HepG2 (cell line): Measurements from ENCODE around the gene DENND2A. TPM values are rescaled to one million over a fixed set of nuclear protein-coding genes. Genes with fewer than 3 reads are reported as not detected.

ENCODE experiments used
- ATAC-seq: fragments of 200-7000 bp; cut with Tn5 transposase; 3 replicates; pipeline ENCODE4 v1.9.1; 2020; ENCODE audit warnings: mild to moderate bottlenecking, moderate library complexity
- BruUV-seq: library from RNA; stranded (reverse); fragments of 400-500 nt; replicated peaks from 2 replicates; lab custom pipeline; 2021; lab: Mats Ljungman, UMichigan
- CTCF ChIA-PET: fragments of 300-600 bp; formaldehyde crosslinking; extraction: SDS; loops from one replicate; lab custom pipeline; 2021; ENCODE audit warnings: low total read pairs, inconsistent platforms, low intra/inter-chr PET ratio; lab: Yijun Ruan, JAX
- POLR2A ChIA-PET: fragments of 350-600 bp; sonication (Branson Sonifier 250); formaldehyde crosslinking; loops from one replicate; lab custom pipeline; 2020; ENCODE audit warnings: antibody characterized with exemption, inconsistent platforms; lab: Yijun Ruan, JAX
- DNase-seq: peaks from one replicate; pipeline ENCODE4 v3.0.0-alpha.2; 2015; ENCODE audit warnings: low spot score
- FAIRE-seq: peaks from 3 replicates; lab custom pipeline; 2011; peaks lifted over from hg19 to GRCh38; lab: Jason Lieb, UNC
- H2AFZ ChIP-seq: one replicate; pipeline ENCODE4 v1.6.1; 2011; ENCODE audit warnings: low read length, inconsistent platforms
- H3K27ac ChIP-seq: fragments of 300-600 bp; 3 replicates; pipeline ENCODE4 v1.8.0; 2011; ENCODE audit warnings: mixed run types, mild to moderate bottlenecking, mixed read lengths, low read length, inconsistent platforms; ENCODE audit not compliant: insufficient read depth; ENCODE audit errors: extremely low read length
- H3K27me3 ChIP-seq, 2 experiments: fragments of 200-600 bp in 1 of 2; 2 replicates in 1 of 2; 3 replicates in 1 of 2; pipeline versions ENCODE4 v1.6.0 to v1.8.0; 2011; ENCODE audit warnings: low read length in 2 of 2, mild to moderate bottlenecking in 2 of 2, moderate library complexity in 2 of 2, inconsistent platforms in 1 of 2; ENCODE audit not compliant: insufficient read depth in 2 of 2, control insufficient read depth in 1 of 2
- H3K36me3 ChIP-seq, 2 experiments: fragments of 200-600 bp in 1 of 2; replicated peaks in 1 of 2; 2 replicates in 1 of 2; 3 replicates in 1 of 2; pipeline versions ENCODE4 v1.5.1 to v1.8.0; 2011; ENCODE audit warnings: low read length in 2 of 2, inconsistent platforms in 1 of 2; ENCODE audit not compliant: insufficient read depth in 2 of 2, control insufficient read depth in 1 of 2
- H3K4me1 ChIP-seq: 2 replicates; pipeline ENCODE4 v1.5.1; 2012; ENCODE audit warnings: low read length, inconsistent platforms; ENCODE audit not compliant: insufficient read depth
- H3K4me2 ChIP-seq: 2 replicates; pipeline ENCODE4 v1.6.0; 2011; ENCODE audit warnings: low read depth, low read length, inconsistent platforms
- H3K4me3 ChIP-seq, 3 experiments: fragments of 200-600 bp in 1 of 3; sonication (generic), shearing (Covaris generic) in 1 of 3; replicated peaks in 1 of 3; 2 replicates each; pipeline ENCODE4 v1.5.1; 2011 to 2016; ENCODE audit warnings: low read length in 3 of 3, inconsistent platforms in 2 of 3, low read depth in 2 of 3, mild to moderate bottlenecking in 2 of 3, control low read depth in 1 of 3, mixed read lengths in 1 of 3; ENCODE audit not compliant: insufficient read depth in 1 of 3
- H3K79me2 ChIP-seq: one replicate; pipeline ENCODE4 v1.6.1; 2011; ENCODE audit warnings: low read length, inconsistent platforms; ENCODE audit not compliant: insufficient read depth
- H3K9ac ChIP-seq: 2 replicates; pipeline ENCODE4 v1.6.0; 2011; ENCODE audit warnings: mild to moderate bottlenecking, low read depth, low read length, inconsistent platforms; ENCODE audit not compliant: insufficient read depth
- H3K9me3 ChIP-seq: 2 replicates; pipeline ENCODE4 v1.5.1; 2012; ENCODE audit warnings: mild to moderate bottlenecking, low read length
- H4K20me1 ChIP-seq: 2 replicates; pipeline ENCODE4 v1.6.0; 2011; ENCODE audit warnings: inconsistent platforms, mild to moderate bottlenecking, low read length, moderate library complexity; ENCODE audit not compliant: insufficient read depth
- ATF2 ChIP-seq: sonication (generic); formaldehyde crosslinking; IDR thresholded peaks from 2 replicates; pipeline ENCODE4 v1.4.0; 2020; ENCODE audit warnings: missing genetic modification reagents
- REPIN1 ChIP-seq: sonication (generic); formaldehyde crosslinking; IDR thresholded peaks from 2 replicates; pipeline ENCODE4 v1.8.0; 2022; ENCODE audit warnings: missing genetic modification reagents, low read depth, mild to moderate bottlenecking, borderline replicate concordance
- STAG1 ChIP-seq: sonication (generic); formaldehyde crosslinking; IDR thresholded peaks from 2 replicates; pipeline ENCODE4 v1.4.0; 2020; ENCODE audit warnings: missing genetic modification reagents
- THRA ChIP-seq: sonication (generic); formaldehyde crosslinking; IDR thresholded peaks from 2 replicates; pipeline ENCODE4 v1.4.0; 2020; ENCODE audit warnings: missing genetic modification reagents, borderline replicate concordance
- XRCC5 ChIP-seq: fragments of 200-400 bp; formaldehyde crosslinking; optimal IDR thresholded peaks from 2 replicates; pipeline ENCODE3; 2017; ENCODE audit warnings: mild to moderate bottlenecking, low read length
- YEATS4 ChIP-seq: sonication (generic); formaldehyde crosslinking; IDR thresholded peaks from 2 replicates; pipeline ENCODE4 v1.4.0; 2020; ENCODE audit warnings: missing genetic modification reagents, borderline replicate concordance
- ZNF180 ChIP-seq: sonication (generic); formaldehyde crosslinking; IDR thresholded peaks from 2 replicates; pipeline ENCODE4 v1.4.0; 2020; ENCODE audit warnings: low read depth, missing genetic modification reagents, borderline replicate concordance
- ZNF230 ChIP-seq: sonication (generic); formaldehyde crosslinking; IDR thresholded peaks from 2 replicates; pipeline ENCODE4 v1.4.0; 2020; ENCODE audit warnings: mild to moderate bottlenecking, missing genetic modification reagents
- ZNF703 ChIP-seq: sonication (generic); formaldehyde crosslinking; IDR thresholded peaks from 2 replicates; pipeline ENCODE4 v1.5.1; 2020; ENCODE audit warnings: missing genetic modification reagents, mild to moderate bottlenecking, moderate library complexity, borderline replicate concordance
- ZNF768 ChIP-seq: sonication (generic); formaldehyde crosslinking; IDR thresholded peaks from 2 replicates; pipeline ENCODE4 v1.4.0; 2020; ENCODE audit warnings: missing genetic modification reagents
- WGBS: methylation state at CpG from one replicate; pipeline ENCODE4 v1.1.6; 2017; ENCODE audit warnings: low lambda C conversion rate; 5-methylcytosine and 5-hydroxymethylcytosine counted together
- in situ Hi-C: cut with HindIII; loops from 2 replicates; pipeline ENCODE4 v1.10.0; 2017; ENCODE audit warnings: low pct_unique_long_range_greater_than_20kb; ENCODE audit not compliant: extremely low pct_ligation_motif_present
- intact Hi-C: fragments of 100-400 bp; cut with micrococcal nuclease; formaldehyde crosslinking; loops from one replicate; pipeline ENCODE4 v1.10.0; 2022; ENCODE audit not compliant: unreplicated experiment
- polyA plus RNA-seq, 8 experiments: library from polyadenylated mRNA; depleted of rRNA in 3 of 8; stranded (reverse) in 7 of 8; unstranded in 1 of 8; fragments of >200 nt; fragmentation: Illumina TruSeq in 4 of 8; extraction: Trizol in 4 of 8; gene quantifications; 2 replicates each; pipeline versions ENCODE4 v1.2.1 to v1.2.3, GENCODE V29; 2011 to 2016; ENCODE audit warnings: low read depth in 4 of 8, missing spikeins in 1 of 8, mixed read lengths in 1 of 8; ENCODE audit not compliant: insufficient read depth in 1 of 8
- total RNA-seq, 5 experiments: library from RNA; depleted of rRNA; stranded (reverse); fragments of >200 nt; fragmentation: Illumina TruSeq; extraction: Trizol; gene quantifications; 2 replicates each; pipeline ENCODE4 v1.2.3, GENCODE V29; 2016; ENCODE audit warnings: low read depth in 1 of 5
- TF ChIP-seq, protein P1 (sequence below): sonication (generic); formaldehyde crosslinking; IDR thresholded peaks from 2 replicates; pipeline ENCODE4 v1.8.1; 2023; ENCODE audit warnings: mild to moderate bottlenecking, moderate library complexity, missing genetic modification reagents

Gene DENND2A
- total and polyA plus RNA-seq, 2 of the 13 experiments (the other 11 are each of a cell fraction or from before 2014, with no cell fraction given): not detected

- TF ChIP-seq, protein P1, sequence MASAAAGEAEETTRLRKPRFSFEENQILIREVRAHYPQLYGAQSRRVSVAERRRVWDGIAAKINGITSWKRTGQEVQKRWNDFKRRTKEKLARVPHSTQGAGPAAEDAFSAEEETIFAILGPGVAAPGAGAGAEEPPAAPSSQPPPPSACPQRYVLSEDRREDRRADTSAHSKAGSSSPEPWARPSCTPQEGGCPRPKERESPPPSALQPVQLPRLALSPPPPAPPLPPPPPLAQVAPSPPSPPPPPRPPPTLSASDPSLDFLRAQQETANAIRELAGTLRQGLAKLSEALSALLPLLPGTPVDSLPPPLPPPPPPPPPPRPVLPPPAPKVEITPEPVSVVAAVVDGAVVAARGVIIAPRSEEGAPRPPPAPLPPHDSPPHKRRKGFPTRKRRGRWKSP (CRISPR knock-in tag): no peak
- no peak for TF ChIP-seq ZNF180 (CRISPR knock-in tag)
- TF ChIP-seq ATF2: no peak
- no peak for TF ChIP-seq XRCC5
- TF ChIP-seq STAG1 (CRISPR knock-in tag): peak; percentile 53
Measured at GRCh38 chr7:140661124-140661523, 20.5 kb upstream of the DENND2A start (continued).

DNA sequence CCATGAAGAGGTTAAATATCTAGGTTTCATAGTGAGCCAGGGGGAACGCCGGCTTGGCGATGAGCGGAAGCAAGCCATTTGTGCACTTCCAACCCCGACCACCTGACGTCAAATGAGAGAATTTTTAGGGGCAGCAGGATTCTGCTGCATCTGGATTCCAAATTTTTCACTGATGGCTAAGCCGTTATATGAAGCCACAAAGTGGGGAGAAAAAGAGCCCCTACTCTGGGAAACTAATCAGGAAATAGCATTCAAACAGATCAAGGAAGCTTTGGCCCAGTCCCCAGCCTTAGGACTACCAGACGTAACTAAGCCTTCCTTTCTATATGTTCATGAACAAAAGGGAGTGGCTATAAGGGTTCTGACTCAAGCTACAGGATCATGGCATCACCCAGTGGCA is 19.2 kb upstream of the DENND2A start:
- no peak for DNase-seq
- H3K4me3 ChIP-seq: no peak overlapping the region
- WGBS: 56% methylated on average over 8 of the region's 8 CpGs
- H3K27ac ChIP-seq: no peak overlapping the region
- no peaks in the 10 kb centered on the region for H4K20me1 ChIP-seq
- in situ Hi-C loops (no loop called here), intact Hi-C loops (loop anchor here (10.0 kb wide), 1 partner anchor 355 kb away; the partner anchor contains the start of gene MRPS33)
- peaks cover 22% of the 10 kb centered on the region for H3K4me1 ChIP-seq
- no peak overlapping the region for H2AFZ ChIP-seq
- H3K36me3 ChIP-seq: no peaks in the 10 kb centered on the region
- no peak overlapping the region for H3K4me2 ChIP-seq
- H3K9ac ChIP-seq: no peak overlapping the region
- ATAC-seq: no peak
- no TSS peak for BruUV-seq
- ChIA-PET POLR2A (no interaction called here), CTCF (no interaction called here)
- H3K79me2 ChIP-seq: no peaks in the 10 kb centered on the region
- no peaks in the 10 kb centered on the region for H3K9me3 ChIP-seq
- H3K27me3 ChIP-seq: peaks cover 0 to 12% of the 10 kb centered on the region in 2 experiments; a peak in 1 of 5 replicates
- TF ChIP-seq THRA (CRISPR knock-in tag) (no peak), REPIN1 (no peak), ZNF230 (CRISPR knock-in tag) (no peak), ZNF768 (no peak), ZNF703 (CRISPR knock-in tag) (no peak), YEATS4 (CRISPR knock-in tag) (no peak)
- no peak for FAIRE-seq
